Activated CD4-positive, alpha-beta T cell treated with anti-CD3 and anti-CD28 coated beads, Interleukin-2, Interleukin-6, amounts not matched to agents 100 ng/mL and 50 ng/mL, durations not matched to agents 16 hours and 8 hours (primary cell): Measurements from ENCODE around the gene WASF2.
"Not testable (repeated sequence)": the region's sequence is repeated elsewhere in the genome, so short reads cannot be mapped to it uniquely, and the experiment has no call there.

Experiments used
- DNase-seq: peaks from one replicate; pipeline ENCODE4 v3.0.0-alpha.2; 2020

The WASF2 gene

DNA sequence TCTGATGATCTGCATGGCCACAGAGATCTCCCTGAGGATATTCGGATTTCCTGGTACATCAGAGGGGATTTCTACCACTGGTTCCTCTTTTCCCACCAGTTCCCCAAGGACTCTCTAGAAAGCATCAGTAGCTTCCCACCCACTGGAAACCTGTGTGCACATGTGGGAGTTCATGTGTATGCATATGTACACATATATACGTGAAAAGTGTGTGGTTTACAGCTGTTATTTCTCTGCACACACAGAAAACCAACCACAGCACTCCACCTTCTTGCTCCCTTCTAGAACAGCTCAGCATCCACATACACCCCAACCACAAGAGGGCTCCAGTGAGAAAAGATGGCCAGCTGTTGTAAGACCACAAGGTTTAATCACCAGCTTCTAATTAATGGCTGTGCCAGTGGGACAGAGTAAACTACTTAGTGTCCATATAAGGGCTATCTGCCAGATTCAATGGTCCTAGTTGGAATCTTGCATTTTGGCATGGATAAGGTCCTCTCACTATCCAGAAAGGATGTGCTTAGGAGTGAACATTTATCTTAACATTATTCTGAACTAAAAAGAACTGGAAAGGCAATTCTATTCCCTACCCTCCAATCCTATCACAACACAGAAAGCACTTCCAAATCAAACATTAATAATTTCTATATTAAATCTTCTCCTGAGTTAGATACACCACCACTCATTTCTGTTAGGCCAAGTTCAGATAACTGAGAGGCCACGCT is 73.4 kb downstream of the WASF2 start:
- DNase-seq, result peak; percentile 82

DNA sequence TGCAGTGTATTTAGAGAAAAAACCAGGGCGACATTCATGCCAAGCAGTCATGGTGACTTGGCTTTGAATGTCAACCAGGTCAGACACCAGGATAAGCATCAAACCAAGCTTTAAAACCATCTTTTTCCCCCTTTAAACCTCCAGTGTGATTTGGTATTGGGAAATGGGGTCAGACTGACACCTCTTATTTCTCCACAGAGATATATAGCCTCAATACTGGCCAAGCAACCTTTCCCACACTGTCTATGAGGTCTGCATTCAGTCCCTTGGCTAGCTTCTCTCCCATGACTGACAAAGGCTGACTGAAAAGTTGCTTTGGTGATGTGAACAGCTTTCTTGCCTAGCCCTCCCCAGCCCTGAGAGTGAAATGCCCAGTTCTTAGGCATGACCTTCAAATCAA is 75.9 kb downstream of the WASF2 start:
- DNase-seq, result no peak

DNA sequence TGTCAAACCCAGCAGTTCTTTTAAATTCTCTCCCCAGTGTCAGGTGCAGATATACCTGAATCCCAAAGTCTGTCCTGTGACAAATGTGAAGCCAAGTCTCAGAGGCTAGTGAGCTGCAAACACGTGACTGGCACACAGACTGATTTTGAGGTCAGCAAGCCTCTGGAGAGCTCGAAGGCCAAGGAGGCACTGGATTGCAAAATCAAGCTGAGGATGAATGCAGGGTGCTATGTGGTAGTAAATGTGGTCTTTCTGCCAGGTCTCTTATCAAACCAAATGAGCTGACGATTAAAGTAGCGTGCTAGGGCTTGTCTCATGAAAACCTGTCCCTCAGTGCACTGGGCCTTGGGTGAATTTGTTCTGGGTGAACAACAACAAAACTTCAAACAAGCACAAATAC is 77.0 kb downstream of the WASF2 start:
- DNase-seq, result no peak

DNA sequence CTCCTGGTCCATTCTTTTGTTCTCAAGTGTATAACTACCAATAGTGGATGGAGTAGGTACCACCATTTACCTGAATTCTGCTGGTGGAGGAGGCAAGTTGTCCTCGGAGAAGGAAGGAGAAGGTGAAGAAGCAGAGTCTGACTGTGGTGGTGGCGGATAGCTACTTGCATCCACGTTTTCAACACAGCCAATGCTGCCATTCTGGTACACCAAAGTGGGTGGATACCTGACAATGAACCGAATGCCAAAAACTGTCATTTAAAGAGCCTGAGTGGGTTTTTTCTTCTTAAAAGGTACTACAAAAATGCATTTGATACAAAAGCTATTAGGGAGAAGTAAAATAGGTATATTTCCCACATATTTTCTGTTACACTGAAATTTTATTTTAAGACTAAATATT is 77.5 kb downstream of the WASF2 start:
- no peak for DNase-seq

DNA sequence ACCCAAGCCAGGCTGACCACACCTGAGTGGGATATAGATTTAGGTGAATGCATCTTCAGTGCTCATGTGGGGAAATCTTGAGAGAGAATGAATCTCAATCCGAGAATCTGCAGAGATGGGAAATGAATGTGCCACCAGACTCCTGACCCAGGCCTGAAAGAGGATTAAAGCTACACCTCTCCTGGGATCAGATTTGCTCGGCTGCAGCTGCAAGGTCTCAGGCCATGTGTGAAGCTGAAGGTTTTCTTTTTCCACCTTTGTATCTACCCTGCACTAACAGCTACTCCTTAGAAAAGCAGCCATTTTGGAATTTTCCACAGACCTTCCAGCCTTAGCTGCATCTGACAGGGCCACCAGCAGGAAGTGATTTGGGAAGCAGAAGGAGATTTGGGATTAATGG is 79.3 kb downstream of the WASF2 start:
- DNase-seq, result no peak

DNA sequence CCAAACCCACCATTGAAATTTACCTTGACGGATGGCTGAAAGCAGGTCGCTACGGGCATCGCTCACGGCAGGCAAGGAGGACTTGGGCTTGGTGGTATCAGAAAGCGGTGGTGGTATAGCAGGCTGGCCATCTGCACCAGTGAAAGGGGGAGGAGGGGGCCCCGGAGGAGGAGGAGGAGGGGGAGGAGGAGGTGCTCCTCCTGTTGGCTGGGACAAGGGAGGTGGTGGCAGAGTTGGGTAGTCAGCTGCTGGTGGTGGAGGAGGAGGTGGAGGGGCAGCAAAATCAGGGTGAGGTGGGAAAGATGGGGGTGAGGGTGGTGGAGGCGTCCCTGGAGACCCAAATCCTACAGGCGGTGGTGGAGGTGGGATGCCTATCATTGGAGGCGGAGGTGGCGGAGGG is 80.3 kb downstream of the WASF2 start:
- DNase-seq, result no peak

DNA sequence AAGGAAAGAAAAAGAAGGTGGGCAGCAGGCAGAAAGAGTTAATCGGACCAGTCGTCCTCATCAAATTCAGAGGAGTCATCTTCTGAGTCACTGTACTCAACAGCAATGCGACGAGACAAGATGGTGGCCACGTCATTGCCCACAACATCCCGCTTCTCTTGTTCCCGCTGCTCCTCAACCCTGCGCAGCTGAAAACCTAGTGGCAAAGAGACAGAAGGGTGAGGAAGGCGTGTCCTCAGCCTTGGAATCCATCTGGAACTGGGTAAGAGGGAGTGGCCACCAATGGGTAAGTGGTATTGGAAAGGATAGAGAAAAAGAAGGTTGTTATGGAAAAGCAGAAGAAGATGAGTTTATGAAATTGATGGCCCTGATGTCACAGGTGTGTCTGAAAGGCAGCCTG is 81.8 kb downstream of the WASF2 start:
- DNase-seq, result no peak

DNA sequence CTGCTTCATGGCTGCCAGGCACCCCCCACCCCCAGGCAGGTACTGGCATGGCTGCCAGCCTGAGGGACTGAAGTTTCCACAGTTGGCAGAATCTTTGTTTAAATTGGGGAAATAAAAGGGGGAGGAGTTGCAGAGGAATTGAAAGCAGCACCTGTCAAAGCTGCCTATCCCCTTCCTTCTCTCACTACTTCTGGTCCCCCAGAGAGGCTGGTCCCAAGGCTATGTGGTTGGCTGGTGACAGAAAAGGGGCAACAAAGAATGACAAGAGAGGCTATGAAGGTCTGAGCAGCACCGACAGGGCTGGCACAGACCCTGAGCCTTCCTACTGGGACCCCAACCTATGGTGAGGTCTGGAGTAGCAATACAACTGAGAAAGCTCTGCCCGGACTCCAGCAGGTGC is 83.2 kb downstream of the WASF2 start:
- DNase-seq, result not testable (repeated sequence)

DNA sequence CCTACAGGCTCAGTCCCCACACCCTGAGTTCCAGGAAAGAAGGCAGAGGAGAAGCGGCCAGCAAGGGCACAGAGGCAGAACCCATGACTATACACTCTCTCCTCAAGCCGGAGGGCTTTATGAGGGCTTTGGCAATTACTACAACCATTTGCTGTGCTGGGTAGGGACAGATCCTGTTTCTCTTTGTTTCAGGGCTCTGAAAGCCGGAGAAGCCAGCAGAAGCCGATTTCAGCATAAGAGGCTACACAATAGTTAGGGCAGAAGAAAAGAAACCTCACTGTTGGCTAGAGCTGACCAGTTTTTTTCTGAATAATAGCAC is 83.6 kb downstream of the WASF2 start:
- DNase-seq, result no peak

DNA sequence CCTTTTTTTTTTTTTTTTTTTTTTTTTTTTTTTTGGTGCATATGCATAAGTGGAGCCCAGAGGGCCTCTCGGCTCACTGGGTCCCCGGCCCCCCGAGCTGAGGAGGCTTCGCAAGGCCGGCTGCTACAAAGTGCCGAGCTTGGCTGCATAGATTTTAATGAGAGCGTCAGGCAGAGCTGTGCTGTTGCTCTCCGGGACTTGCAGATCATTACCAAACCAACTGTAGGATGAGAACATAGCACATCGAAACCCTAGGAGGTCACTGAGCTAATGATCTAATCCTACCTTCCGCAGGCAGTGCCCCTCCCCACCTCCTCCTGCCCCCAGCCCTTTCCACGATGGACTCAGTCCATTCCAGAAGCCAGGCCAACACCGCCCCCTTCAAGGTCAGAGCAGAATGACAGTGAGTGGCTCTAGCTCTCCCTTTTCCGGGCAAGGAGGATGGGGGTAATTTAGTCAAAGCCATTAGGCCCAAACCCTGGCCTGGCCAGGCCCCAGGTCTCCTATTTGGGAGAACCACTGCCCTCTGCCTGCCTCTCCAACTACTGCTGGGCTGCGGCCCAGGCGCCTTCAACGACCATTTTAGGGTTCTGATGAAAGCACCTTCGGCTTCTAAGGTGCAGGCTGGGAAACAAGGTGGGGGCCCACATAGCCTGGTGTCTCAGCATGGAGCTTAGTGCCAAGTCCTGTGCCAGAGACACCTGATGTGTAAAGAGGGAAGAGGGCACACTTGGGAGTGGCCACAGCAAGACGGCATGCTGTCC is 84.2 kb downstream of the WASF2 start:
- not testable (repeated sequence) for DNase-seq

DNA sequence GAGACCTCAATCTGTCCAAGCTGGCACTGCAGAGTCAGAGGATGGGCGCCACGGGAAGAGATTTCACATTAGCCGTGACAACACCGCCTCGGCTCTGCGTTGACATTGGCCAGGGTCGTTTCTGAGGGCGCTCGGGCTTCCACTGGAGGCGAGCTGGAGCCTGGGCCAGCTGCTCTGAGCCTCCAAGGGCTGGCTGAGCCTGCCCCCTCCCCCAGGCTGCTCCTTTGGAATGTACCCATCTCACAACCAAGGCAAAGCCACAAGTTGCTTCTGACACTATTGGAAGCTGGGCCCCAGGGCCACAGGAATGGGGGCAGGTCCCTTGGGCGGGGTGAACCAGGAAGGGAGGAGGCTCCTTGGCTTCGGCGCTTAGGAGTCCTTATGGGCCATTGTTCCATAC is 84.9 kb downstream of the WASF2 start:
- DNase-seq, result no peak

DNA sequence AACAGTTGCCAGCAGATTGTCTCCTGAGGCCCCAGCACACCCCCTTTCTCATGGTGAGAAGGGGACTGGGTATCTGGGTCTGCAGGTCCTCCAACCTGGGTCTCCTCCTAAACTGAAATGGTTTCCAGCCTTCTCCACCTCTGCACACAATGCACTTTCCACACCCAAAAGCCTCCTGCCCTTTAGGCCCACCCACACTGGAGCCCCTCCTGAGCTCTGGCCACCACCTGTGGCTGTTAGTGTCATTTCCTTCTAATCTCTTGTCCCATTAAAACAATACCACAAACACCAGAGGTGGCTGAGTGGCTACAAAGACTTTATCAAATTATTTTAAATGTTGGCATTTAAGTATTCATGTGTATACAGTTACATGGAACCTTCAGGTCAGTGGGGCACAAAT is 86.0 kb downstream of the WASF2 start:
- no peak for DNase-seq

DNA sequence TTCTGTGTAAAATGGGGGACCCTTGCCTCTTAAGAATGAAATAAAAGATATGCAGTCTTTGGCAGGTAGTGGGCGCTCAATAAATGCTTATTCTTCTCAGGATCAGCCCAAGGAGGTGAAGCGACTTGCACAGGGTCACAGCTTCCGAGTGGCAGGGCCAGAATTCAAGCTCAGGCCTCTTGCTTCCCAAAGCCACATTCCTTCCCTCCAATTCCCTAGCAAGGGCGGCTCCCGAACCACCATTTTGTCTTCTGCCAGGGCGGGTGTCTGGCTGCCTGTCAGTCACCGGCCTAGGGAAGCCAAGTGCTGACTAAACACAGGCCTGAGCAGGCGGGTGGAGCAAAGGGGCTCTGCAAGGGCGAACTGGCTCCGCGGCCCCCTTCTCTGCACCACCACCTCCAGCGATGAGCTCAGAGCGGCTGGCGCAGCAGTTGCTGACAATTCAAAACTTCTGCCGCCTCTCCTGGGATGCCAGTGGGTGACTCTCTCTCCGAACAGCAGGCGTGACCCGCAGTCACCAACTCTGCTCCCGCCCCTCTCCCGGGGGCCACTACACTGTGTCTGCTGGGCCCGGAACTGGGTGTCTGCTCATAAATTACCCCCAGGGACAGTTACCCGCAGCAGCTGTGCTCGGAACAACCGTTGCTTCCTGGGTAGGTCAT is 86.8 kb downstream of the WASF2 start:
- peak; percentile 22 for DNase-seq

DNA sequence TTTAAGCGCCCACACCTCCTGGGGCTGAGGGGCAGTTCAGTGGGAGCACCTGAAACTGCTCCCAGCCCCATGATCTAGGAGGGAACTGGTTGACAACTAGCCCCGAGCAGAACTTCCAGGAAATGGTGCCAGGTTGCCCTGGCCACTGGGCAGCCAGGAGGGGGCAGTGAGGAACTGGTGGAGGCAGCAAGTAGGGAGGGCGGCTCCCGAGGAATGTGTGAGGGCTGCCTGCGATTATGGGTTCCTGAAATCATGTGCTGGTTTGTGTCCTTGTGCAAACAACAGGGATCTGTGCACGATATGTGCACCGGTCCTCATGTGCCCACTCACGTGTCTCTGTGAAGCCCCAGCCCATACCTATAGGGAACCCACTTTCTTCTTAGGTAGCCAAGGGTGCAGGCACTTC is 87.6 kb downstream of the WASF2 start:
- DNase-seq, result no peak

DNA sequence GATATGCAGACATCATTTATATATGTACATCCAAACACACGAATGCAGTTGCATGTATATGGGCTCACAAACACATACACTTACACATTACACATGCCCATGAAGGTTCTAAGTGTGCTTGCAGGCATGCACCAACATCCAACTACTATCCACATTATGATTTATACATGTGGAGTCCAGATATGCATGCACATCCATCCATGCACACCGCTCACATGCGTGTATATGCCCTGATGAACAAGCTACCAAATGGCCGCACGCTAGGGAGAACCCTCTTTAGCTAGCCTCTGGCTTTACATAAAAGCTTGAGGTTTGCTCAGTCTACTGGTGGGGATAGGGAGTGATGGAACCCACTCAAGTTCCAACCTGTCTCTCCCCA is 89.0 kb downstream of the WASF2 start:
- no peak for DNase-seq

DNA sequence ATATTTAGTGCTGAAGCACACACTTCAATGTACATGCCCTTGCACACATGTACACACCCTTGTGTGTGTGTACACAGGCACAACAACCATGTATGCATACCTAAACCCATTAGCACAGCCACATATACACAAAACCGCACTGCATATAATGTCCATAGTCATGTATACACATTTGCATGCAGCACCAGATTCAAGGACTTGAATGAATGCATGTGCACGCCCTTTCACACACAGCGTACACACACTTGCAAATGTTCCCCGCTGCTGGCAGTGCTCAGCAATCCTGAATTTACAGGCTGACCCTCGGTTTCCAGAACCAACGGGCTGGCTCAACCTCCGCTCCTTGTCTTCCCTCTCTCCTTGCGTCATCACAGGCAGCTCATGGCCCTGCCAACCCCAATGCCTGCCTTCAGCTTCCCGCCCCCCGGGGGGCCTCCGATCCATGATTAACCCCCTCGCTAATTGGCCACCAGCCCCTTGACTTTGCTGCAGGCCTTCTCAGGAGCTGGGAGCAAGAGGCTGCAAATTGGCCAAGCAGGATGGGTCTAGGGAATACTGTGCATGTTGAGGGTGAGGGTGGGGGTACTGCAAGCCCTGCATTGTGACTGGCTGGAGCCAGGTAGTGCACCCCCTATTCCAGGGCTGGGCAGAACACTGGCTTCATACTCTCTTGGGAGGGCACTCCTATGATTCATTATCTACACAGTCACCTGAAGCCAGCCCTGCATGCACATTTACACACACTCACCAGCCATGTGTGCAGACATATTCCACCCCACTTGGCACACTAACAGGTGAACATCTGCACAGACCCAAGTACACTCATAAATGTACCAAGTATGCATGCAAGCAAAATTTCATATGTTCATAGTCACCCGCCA is 89.6 kb downstream of the WASF2 start:
- no peak for DNase-seq

DNA sequence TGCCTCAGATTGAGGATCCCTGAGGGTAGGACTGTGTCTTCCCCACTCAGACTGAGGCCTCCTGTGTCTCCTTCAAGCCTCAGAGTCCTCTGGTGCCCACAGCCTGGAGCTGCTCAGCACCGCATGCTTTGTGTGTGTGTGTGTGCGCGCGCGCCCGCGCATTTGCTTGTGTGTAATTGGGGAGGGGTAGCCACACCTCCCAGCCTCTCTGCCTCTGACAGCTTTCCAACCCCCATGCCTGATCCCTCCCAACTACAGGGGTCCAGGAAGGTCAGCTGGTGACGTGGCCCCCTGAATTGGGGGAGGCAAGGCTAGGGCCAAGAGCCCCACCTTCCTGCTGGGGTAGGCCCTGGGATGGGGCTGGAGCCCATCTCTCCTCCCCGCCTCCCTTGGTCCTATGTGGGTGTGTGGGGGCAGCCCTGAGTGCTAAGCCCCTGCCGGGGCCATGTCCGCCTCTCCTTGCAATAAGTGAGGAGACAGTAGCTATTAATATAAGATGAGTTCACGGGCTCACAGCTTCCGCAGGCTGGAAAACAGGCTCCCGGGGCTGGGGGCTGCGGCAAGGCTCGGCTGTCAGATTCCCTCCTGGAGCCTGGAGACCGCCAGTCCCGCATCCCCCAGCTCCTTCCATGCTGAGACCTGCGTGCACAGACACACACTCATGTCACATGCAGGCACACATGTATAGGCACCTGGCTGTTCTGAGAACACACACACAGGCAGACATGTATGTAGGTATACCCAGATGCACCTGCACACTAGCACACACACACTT is 90.5 kb downstream of the WASF2 start:
- DNase-seq, result no peak

DNA sequence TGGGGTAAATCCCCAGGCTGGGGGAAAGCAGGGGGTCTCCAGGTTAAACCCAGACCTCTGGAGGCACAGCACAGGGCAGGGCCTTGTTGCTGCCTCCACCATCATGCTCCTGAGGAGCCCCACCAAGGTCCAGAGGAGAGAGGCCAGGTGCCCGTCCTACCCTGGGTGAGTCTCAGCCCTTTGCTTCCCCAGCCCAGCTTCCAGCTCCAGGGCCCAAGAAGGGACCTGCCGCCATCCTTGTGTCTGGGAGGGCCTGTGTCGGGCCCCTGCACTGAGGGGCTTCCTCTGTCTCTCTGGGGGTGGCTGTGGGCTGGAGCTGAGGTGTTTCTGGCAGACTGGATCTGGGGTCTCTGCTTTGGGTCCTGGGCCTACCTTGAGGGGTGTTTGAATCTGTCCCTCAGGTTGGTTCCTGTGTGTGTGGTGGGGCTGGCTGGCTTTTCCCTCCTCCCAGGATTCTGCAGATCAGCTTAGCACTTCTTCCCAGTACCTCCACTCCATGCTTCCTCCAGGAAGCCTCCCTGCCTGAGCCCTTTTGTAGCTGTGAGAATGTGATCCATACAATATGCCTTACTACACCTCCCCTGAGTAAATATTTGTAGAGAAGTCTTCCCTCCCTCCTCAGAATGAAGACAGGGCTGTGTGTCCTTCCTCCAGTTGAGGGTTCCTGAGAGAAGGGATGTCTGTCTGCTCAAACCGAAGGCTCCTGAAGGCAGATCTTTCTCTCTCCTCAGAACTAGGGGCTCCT is 91.4 kb downstream of the WASF2 start:
- no peak for DNase-seq

DNA sequence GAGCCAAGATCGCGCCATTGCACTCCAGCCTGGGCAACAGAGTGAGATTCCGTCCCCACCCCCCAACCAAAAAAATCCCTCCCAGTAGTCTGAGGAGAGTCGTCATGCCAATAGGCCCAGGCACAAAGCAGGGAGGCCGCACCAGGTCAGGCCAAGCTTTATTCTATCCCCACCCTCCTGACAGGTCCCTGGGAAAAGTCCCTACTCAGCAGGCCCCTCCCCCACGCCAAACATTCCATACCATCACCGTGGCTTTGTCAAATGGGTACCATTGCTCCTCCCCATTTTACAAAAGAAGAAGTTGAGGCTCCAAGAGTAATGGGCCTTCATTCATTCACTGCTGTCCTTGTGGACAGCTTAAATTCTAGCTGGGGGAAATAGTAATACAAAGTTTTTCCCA is 92.2 kb downstream of the WASF2 start:
- DNase-seq, result no peak

DNA sequence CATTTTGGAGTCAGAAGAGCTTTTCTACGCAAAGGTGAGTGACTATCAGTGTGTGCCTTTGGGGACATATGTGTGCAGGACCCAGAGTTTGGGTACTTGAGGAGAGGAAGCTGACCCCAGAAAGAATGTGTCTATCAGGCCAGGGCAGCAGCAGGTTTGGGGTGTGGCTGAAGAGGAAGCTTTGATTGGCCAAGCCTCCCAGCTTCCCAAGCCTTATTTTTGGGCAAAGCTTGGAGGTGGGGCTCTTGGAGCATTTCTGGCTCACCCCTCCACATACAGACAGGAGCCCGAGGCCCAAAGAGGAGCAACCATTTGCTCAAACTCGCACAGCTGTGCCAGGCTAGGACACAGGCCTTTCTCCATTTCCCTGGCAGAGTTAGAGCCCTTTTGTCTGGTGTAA is 92.9 kb downstream of the WASF2 start:
- DNase-seq, result no peak

DNA sequence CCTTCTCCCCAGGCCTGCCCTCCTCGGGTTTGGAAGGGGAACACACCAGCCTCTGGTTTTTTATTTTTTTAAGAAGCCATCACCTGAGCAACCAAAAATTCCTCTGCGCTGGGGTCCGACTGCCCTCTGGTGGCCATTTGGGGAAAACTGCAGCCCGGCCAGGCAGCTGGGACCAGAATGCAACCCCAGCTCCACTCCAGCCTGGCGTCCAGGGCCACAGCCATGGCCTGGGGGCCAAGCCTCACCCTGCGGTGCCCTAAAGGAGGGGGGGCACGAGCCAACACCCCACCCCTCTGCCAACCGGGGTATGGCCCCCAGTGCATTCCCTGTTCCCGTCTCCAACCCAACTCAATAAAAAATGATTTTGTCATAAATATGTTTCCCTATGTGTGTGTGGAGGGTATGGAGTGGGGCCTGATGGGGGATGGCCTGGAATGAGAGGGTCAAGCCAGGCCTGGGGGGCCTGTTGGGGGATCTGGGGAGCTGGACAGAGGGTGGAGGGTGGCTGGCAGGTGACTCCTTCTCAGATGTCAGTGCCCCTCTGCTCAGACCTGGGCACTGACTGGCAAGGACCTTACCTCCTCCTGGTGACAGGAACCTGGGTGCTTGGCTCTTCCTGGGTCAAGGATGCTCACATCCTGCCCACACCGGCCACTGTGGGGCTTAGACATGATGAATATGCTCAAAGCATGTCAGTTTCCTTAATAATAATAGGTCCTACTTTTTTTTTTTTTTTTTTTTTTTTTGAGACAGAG is 94.3 kb downstream of the WASF2 start:
- DNase-seq, result peak; percentile 86
